ENCODE results near the gene CLIC5. TPM values are rescaled to one million over a fixed set of nuclear protein-coding genes. Genes with fewer than 3 reads are reported as not detected.

Gene CLIC5
- total RNA-seq = not detected in 2 replicates

GRCh38 chr6:46015119-46015968 lies at the start of gene CLIC5:
TSS of gene CLIC5 (minus strand) at chr6:46015860. CDS start at chr6:46015542, 318 bp downstream.

Other genes starting within 250 kb of the CLIC5 start
- gene ENPP4, start 114.1 kb upstream of the CLIC5 start, total RNA-seq = 0.36 and 1.1 TPM in 2 replicates
- 0.36 and 0.49 TPM in 2 replicates for gene ENPP5, start 155.1 kb upstream of the CLIC5 start, total RNA-seq